CD4-positive, alpha-beta T cell (primary cell): ENCODE measurements around the gene ELMO1. TPM values are rescaled to one million over a fixed set of nuclear protein-coding genes. Genes with fewer than 3 reads are reported as not detected.

Experiments used
- ATAC-seq: fragments of 200-7000 bp; cut with Tn5 transposase; one replicate; pipeline ENCODE4 v1.10.0; 2022; ENCODE audit warnings: mild to moderate bottlenecking; ENCODE audit not compliant: poor library complexity
- CTCF ChIA-PET: fragments of 350-600 bp; sonication (Branson Sonifier 250); formaldehyde crosslinking; loops from one replicate; lab custom pipeline; 2021; ENCODE audit warnings: antibody characterized with exemption, inconsistent platforms; lab: Charles Lee
- POLR2A ChIA-PET: fragments of 350-600 bp; sonication (Branson Sonifier 250); formaldehyde crosslinking; loops from one replicate; lab custom pipeline; 2021; ENCODE audit warnings: antibody characterized with exemption, inconsistent platforms; lab: Charles Lee
- DNase-seq, 14 experiments: peaks; one replicate each; pipeline ENCODE4 v3.0.0-alpha.2; 2013 to 2020; ENCODE audit warnings: mixed read lengths in 2 of 14
- H3K27ac ChIP-seq, 2 donors: one replicate each; pipeline versions ENCODE4 v1.5.1 to v1.7.0; 2013; ENCODE audit warnings: low read length in 2 of 2, low read depth in 1 of 2, mild to moderate bottlenecking in 1 of 2
- H3K27me3 ChIP-seq, 2 experiments: 1 replicate in 1 of 2; 2 replicates in 1 of 2; pipeline versions ENCODE4 v1.6.1 to v1.7.0; 2013; ENCODE audit warnings: low read length in 2 of 2, control low read depth in 1 of 2, mild to moderate bottlenecking in 1 of 2, moderate library complexity in 1 of 2; ENCODE audit not compliant: insufficient read depth in 2 of 2, control insufficient read depth in 1 of 2
- H3K36me3 ChIP-seq: one replicate; pipeline ENCODE4 v1.6.1; 2013; ENCODE audit warnings: low read length, control low read depth; ENCODE audit not compliant: insufficient read depth
- H3K4me1 ChIP-seq: one replicate; pipeline ENCODE4 v1.6.1; 2013; ENCODE audit warnings: low read length, control low read depth; ENCODE audit not compliant: insufficient read depth
- H3K4me3 ChIP-seq: one replicate; pipeline ENCODE4 v1.5.1; 2013; ENCODE audit warnings: mild to moderate bottlenecking, low read length, moderate library complexity
- H3K9me3 ChIP-seq, 2 experiments: 1 replicate in 1 of 2; 2 replicates in 1 of 2; pipeline versions ENCODE4 v1.6.1 to v1.7.0; 2013; ENCODE audit warnings: low read length in 2 of 2, mild to moderate bottlenecking in 2 of 2, control low read depth in 1 of 2, moderate library complexity in 1 of 2; ENCODE audit not compliant: control insufficient read depth in 1 of 2, insufficient read depth in 1 of 2
- H3K27ac Mint-ChIP-seq: one replicate; pipeline ENCODE4 v1.8.0; 2020; ENCODE audit warnings: mixed read lengths
- H3K27me3 Mint-ChIP-seq: one replicate; pipeline ENCODE4 v1.8.0; 2021; ENCODE audit warnings: mixed read lengths
- H3K36me3 Mint-ChIP-seq: one replicate; pipeline ENCODE4 v1.8.0; 2021; ENCODE audit warnings: low read depth, mixed read lengths
- H3K4me1 Mint-ChIP-seq: one replicate; pipeline ENCODE4 v1.8.0; 2021; ENCODE audit warnings: low read depth, mixed read lengths
- H3K4me3 Mint-ChIP-seq: one replicate; pipeline ENCODE4 v1.8.0; 2020; ENCODE audit warnings: mild to moderate bottlenecking, mixed read lengths
- H3K9me3 Mint-ChIP-seq: one replicate; pipeline ENCODE4 v1.8.0; 2020; ENCODE audit warnings: mixed read lengths
- intact Hi-C, 2 experiments: fragments of 100-400 bp; cut with DNase I in 1 of 2; cut with micrococcal nuclease in 1 of 2; formaldehyde crosslinking; loops; one replicate each; pipeline versions ENCODE4 v1.15.1 to v1.9.0; 2023 to 2025; cut with DNase I, micrococcal nuclease
- total RNA-seq, 174 experiments: library from RNA in 2 of 174; stranded (reverse) in 2 of 174; gene quantifications; one replicate each; pipeline ENCODE4 v1.2.3 and lab custom pipeline; 2021 to 2026
- TF ChIP-seq, protein P1 (sequence below): fragments of 200-600 bp; IDR thresholded peaks from one replicate; pipeline ENCODE4 v1.8.0; 2022; ENCODE audit warnings: antibody characterized with exemption, mild to moderate bottlenecking

Gene ELMO1
- total RNA-seq, 2 experiments from 2014 or later: 117 to 120 TPM

DNA sequence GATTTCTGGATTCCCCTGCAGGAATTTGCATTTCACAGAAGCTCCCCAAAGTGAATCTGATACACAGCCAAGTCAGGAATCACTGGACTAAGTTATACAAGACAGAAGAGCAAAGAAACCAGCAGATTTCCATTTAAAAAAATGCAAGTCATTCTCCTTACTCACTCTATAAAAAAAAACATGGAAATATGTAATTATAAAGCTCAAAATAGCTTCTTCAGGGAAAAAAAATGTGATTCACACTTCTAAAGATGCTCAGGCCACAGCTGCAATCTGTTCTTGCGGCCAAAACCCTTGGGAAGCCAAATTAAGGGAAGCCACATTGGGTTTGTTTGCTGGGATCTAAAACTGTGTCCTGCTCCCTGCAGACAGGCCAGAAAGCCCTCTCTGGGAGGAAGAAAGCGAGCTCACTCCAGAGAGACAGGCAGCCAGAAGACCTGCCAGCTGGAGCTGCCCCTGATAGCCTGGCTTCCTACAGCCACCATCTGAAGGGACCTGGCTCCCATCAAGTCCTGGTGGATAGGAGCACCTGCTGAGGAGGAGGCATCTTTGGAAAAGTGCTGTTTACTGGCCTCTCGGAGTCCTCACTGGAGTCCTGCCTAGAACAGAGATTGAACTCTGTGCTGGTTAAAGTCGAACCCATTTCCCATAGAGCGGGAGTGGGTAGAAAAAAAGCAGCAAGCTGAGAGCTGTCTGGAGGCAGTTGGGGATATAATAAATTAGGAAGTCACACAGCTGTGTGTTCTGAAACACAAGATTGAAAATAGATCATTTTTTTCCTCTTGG lies 365.2 kb downstream of the ELMO1 start:
- intact Hi-C loops: no loop called here
- Mint-ChIP-seq H3K4me1 (peaks cover 47% of the 10 kb centered on the region), H3K4me3 (no peak overlapping the region), H3K36me3 (peaks cover 82% of the 10 kb centered on the region), H3K9me3 (no peaks in the 10 kb centered on the region), H3K27ac (no peak overlapping the region), H3K27me3 (no peaks in the 10 kb centered on the region)
- H3K27me3 ChIP-seq: no peaks in the 10 kb centered on the region
- TF ChIP-seq, protein P1, sequence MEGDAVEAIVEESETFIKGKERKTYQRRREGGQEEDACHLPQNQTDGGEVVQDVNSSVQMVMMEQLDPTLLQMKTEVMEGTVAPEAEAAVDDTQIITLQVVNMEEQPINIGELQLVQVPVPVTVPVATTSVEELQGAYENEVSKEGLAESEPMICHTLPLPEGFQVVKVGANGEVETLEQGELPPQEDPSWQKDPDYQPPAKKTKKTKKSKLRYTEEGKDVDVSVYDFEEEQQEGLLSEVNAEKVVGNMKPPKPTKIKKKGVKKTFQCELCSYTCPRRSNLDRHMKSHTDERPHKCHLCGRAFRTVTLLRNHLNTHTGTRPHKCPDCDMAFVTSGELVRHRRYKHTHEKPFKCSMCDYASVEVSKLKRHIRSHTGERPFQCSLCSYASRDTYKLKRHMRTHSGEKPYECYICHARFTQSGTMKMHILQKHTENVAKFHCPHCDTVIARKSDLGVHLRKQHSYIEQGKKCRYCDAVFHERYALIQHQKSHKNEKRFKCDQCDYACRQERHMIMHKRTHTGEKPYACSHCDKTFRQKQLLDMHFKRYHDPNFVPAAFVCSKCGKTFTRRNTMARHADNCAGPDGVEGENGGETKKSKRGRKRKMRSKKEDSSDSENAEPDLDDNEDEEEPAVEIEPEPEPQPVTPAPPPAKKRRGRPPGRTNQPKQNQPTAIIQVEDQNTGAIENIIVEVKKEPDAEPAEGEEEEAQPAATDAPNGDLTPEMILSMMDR: no peak
- no peak for ATAC-seq
- peaks cover 15% of the 10 kb centered on the region for H3K36me3 ChIP-seq
- ChIA-PET CTCF (no interaction called here), POLR2A (no interaction called here)
- H3K4me3 ChIP-seq: no peak overlapping the region
- DNase-seq: no peak
- H3K4me1 ChIP-seq: no peaks in the 10 kb centered on the region
- H3K9me3 ChIP-seq: no peaks in the 10 kb centered on the region
- no peak overlapping the region for H3K27ac ChIP-seq

DNA sequence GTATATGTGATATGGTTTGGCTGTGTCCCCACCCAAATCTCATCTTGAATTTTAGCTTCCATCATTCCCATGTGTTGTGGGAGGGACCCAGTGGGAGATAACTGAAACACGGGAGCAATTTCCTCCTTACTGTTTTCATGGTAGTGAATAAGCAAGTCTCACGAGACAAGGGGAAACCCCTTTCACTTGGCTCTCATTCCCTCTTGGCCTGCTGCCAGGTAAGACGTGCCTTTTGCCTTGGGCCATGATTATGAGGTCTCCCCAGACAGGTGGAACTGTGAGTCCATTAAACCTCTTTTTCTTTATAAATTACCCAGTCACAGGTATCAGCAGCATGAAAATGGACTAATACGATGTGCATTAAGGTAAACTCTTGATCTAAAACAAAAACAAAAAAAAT lies 367.2 kb downstream of the ELMO1 start:
- no peaks in the 10 kb centered on the region for H3K27me3 ChIP-seq
- H3K36me3 ChIP-seq: peaks cover 19% of the 10 kb centered on the region
- H3K9me3 ChIP-seq: no peaks in the 10 kb centered on the region
- Mint-ChIP-seq H3K27ac (no peak overlapping the region), H3K9me3 (no peaks in the 10 kb centered on the region), H3K36me3 (peaks cover 83% of the 10 kb centered on the region), H3K27me3 (no peaks in the 10 kb centered on the region), H3K4me3 (no peak overlapping the region), H3K4me1 (peaks cover 42% of the 10 kb centered on the region)
- ATAC-seq (no peak), DNase-seq (peak in 7 of 14 experiments; percentile 4 to 50 (median 19))
- TF ChIP-seq, protein P1: no peak
- H3K27ac ChIP-seq: no peak overlapping the region
- no peak overlapping the region for H3K4me3 ChIP-seq
- intact Hi-C loops: no loop called here
- no peaks in the 10 kb centered on the region for H3K4me1 ChIP-seq
- POLR2A ChIA-PET: no interaction called here
- CTCF ChIA-PET: no interaction called here

DNA sequence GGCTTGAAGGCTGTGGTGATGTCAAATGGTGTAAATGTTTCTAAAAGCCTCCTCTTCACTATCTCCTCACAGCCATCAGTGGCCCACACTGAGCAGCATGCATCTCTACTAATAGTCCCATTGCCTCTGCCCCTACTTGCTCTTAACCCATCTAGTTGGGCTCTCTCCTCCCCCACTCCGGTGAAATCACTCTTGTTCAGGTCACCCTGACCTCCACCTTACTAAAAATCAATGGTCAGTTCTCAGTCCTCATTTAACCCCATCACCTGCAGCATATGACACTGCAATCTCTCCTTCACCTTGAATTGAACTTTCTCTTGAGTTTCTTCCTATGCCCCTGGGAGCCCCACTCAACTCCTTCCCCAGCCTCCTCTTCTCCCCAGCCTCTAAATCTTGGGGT lies 369.2 kb downstream of the ELMO1 start:
- intact Hi-C loops: no loop called here
- Histone ChIP-seq H3K27me3 (no peaks in the 10 kb centered on the region), H3K9me3 (no peaks in the 10 kb centered on the region), H3K27ac (no peak overlapping the region), H3K36me3 (peaks cover 21% of the 10 kb centered on the region), H3K4me3 (no peak overlapping the region), H3K4me1 (no peaks in the 10 kb centered on the region)
- Mint-ChIP-seq H3K27me3 (no peaks in the 10 kb centered on the region), H3K27ac (no peak overlapping the region), H3K9me3 (no peaks in the 10 kb centered on the region), H3K4me1 (peaks cover 31% of the 10 kb centered on the region), H3K4me3 (no peak overlapping the region), H3K36me3 (peaks cover 78% of the 10 kb centered on the region)
- CTCF ChIA-PET: no interaction called here
- no peak for DNase-seq
- ATAC-seq: no peak
- POLR2A ChIA-PET: no interaction called here
- TF ChIP-seq, protein P1: no peak
